Stimulated activated CD8-positive, alpha-beta memory T cell treated with anti-CD3 and anti-CD28 coated beads, Interleukin-7, amount 100 ng/mL, for 24 hours (primary cell): ENCODE data around the gene GADD45A.

Source experiments
- DNase-seq: peaks from one replicate; pipeline ENCODE4 v3.0.0-alpha.2; 2020; ENCODE audit warnings: low read depth

The GADD45A gene

DNA sequence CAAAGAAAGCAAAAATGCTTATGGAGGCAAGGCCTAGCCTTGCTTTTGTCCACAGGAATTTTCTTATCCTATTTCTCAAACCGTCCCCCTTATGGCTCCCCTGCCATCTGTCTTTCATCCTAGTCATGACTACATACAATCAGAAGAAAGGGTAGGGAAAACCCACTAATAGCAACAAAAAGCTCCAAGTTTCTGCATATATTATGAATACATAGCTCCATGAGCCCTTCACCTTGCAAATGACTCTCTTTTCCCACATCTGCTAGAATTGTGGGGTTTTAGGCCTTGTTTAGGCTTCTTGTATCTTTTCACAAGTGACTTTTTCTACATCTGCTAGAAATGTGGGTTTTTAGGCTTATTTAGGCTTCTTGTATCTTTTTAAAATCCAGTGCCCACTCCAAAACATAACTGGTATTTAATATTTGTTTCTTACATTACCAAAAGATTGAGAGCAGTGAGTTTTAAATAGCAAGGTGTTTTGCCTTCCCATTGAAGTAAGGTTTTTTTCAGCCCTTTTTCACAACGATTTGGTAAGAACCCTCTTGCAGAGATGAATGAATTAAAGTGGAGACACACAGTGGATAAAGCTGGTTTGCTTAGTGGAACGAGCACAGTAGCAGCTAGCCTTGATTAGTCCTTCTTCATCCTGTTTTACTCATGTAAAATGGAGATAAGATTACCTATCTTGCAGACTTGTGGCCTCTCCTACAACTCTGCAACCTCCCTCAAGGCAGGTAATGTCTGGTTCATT is 4.4 kb downstream of the GADD45A start:
- no peak for DNase-seq

GRCh38 chr1:67690018-67690363 is 5.0 kb downstream of the GADD45A start:
- DNase-seq = no peak

GRCh38 chr1:67690411-67690810 is 5.4 kb downstream of the GADD45A start:
- no peak for DNase-seq

DNA sequence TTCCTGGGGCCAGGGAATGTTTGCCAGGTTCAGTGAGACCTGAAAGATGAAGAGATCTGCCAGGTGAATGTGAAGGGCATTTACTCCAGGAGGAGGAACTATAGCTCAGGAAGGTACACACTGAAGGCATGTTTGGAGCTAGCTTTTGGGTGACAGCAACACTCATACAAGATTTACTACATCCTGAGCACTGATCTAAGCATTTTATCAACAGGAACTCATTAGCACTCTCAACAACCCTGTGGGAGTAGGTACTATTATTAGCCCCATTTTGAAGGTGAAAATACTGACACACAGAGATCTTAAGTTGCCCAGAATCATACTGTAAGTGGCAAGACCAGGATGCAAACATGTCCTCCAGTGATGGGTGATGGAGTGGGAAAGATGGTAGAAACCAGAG is 6.7 kb downstream of the GADD45A start:
- no peak for DNase-seq

- no peak for DNase-seq
Measured at GRCh38 chr1:67695963-67696362, 11.0 kb downstream of the GADD45A start.

- no peak for DNase-seq
Measured at GRCh38 chr1:67696708-67697107, 11.7 kb downstream of the GADD45A start.

GRCh38 chr1:67700220-67700619 is 15.2 kb downstream of the GADD45A start:
- DNase-seq = no peak

GRCh38 chr1:67700692-67701410 is 15.8 kb downstream of the GADD45A start:
- no peak for DNase-seq

- no peak for DNase-seq
Measured at GRCh38 chr1:67701876-67702275, 16.9 kb downstream of the GADD45A start.

GRCh38 chr1:67704351-67704750 is 19.4 kb downstream of the GADD45A start:
- no peak for DNase-seq

DNA sequence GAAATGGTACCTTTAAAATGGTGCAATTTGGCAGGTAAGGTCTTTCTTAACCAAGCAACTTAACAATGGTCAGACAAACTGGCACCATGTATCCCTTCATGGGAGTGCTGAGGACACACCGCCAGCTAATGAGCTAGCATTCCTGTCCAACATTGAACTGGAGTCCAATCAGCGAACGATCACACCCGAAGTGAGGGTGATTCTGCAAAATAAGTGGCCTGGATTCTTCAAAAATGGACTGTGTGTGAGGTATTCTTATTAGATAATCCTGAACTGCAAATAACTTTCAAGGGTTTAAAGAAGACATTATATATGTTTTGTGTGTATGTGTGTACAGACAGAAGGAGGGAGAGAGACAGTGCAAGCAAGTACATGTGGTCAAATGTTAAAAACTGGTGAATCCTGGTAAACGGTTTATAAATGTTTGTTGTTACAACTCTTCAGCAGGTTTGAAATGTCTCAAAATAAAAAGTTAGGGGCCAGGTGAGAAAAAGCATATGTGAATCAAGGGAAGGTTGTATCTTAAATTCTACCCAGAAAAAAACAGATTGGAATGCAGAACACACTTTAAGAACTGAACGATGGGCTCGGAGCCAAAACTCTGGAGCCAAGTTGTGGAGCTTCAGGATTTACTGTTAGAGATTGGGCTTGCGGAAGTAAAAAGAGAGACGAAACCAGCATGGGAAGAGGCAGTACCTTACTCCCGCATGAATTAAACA is 20.9 kb downstream of the GADD45A start:
- no peak for DNase-seq

DNA sequence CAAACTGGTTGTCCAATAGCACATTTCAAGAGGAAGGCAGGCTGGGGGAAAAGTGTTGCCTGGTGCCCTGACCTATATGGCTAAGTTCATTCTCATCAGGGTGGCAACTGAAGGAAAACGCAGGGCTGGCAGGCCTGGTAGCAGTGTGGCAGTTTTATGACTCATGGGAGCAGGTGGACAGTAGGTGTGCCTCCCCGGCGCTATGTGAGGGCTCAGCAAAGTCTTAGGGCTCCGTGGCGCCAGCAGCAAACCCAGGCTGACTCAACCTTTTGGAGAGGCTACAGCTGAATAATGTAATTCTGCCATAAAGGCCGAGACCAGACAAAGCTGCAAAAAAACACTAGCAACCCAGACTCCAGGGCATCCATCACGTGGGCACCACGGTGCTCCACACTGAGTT is 23.6 kb downstream of the GADD45A start:
- DNase-seq = no peak

DNA sequence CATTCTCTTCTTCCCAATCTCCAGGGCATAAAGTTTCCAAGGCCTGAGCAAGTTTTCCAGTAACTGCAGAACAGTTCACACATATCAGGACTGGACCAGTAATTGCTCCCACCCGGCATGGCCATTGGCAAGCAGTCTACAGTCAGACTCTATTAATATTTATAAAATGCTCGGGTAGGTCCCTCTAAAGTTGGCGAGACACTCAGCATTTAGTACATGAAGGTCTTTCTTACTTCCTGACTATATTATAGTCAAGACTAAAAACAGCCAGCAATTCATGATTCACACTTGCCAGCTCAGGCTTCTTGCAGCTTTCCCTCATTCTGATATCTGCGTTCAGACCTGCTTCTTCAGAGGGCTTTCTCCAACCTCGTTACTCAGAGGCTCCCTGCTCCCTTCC is 25.4 kb downstream of the GADD45A start:
- no peak for DNase-seq

DNA sequence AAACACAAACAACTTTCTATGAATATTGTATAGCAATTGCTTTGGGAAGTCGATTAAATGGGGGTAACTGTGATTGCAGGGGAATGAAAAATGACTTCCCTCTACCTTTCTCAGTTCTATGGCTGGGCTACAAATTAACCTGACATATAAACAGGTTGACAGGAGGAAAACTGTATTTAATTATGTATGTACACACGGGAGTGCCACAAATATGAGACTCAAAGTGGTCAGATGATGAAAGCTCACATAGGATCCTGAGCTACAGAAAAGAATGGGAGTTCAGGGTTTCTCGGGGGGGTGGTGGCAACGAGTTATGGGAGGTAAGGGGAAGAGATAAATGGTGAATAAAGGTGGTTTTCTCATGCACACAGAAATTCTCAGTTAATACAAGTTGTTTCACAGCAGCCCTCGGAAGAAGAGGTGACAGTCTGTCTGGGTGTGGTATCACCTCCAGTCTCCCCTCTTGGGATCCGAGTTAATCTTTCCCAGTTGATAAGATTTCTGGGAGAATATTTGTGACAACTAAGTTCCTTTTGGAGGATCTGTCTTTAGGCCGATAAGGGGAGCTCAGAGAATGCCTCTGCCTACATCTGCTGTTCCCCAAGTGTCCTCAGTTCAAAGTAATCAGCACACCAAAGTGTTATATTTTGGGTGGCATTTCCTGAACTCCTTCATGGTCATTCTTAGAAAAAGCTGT is 26.3 kb downstream of the GADD45A start:
- no peak for DNase-seq

DNA sequence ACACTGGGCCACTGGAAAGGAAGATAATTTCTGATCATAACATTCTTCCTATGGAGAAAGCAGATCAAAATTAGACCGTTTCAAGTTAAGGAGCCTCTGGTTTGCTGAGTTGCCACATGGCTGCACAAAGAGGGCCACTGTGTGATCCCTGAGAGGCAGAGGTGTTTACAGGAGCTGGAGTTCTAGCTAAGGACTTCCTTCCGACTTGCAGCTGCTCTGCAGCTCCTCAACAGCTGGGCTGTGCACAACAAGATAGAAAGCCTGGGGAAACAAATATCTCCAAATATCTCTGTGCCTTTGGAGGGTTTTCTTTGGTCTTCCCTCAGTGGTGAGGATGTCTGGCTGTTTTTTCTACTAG is 26.8 kb downstream of the GADD45A start:
- no peak for DNase-seq

DNA sequence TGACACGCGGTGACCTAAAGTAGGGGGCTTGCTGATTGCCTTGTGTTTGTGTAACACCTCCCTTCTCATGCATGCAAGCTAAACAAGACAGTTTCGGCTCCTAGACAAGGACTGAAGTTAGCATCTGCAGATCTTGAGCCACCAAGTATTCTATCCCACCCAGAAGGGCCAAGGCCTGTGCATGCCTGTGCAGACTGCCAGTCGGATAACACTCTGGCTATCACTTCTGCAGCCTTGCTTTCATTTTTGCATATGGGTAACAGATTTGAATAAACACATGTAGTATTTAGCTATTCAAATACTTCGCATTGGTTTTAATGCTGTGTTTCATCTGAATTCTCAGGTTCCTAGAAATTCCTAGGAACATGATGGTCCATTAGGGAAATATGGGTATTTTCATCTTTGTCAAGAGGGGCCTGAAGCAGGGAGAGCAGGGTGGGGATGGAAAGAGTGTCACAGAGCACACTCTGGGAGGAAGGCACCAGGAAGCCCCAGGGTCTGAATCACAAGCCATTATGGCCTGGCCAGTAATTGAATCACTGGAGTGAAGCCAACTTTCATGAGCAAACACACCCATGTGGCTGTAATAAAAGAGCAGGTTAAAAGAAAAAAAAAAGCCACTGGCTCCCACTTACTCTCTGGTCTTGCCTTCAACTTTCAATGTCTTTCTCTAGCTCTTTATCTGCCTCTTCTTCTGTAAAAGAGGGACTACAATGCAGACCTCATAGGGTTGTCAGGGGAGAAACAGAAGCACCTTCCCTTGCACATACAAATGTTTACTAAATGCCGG is 28.3 kb downstream of the GADD45A start:
- DNase-seq = no peak

DNA sequence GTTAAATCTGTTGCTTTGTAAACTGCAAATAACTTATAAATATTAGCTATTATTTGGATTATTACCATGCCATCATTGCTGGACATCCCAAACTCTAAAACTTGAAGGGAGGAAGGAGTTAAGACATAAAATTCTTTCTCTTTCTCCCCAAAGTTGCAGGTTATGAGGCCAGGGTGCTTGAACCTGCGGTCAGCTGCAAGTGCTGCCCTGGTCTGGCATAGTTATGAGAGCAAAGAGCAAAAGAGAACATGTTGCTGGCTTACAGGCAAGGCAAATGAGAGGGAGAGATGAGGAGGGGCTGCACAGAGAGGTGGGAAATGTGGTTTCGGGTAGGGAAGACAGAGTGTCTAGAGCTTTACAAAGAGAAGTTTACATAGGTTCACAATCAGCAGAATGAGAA is 30.8 kb downstream of the GADD45A start:
- DNase-seq = no peak

DNA sequence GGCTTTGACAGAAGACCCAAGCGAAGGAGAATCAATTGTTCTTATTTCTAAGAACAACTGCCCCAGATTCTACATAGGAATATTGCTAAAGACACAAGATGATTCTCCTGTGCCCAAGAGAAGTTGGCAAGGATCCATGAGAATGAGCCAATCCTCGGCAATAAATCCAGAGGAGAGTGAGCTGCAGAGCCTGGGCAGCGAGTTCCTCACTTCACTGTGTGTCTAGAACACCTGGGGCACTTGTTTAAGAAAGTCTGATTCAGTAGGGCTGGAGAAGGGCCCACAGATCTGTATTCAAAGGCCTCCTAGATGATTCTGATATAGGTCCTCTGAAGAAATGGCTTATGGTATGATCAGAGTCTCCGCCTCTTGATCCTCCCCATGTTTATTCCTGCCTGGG is 31.8 kb downstream of the GADD45A start:
- no peak for DNase-seq

- DNase-seq = no peak
Measured at GRCh38 chr1:67717876-67718275, 32.9 kb downstream of the GADD45A start.

GRCh38 chr1:67719329-67720196 is 34.6 kb downstream of the GADD45A start:
- DNase-seq = no peak

GRCh38 chr1:67721112-67721511 is 36.1 kb downstream of the GADD45A start:
- no peak for DNase-seq
